ENCODE data around the gene CBLB.
"Not testable (repeated sequence)": the region's sequence is repeated elsewhere in the genome, so short reads cannot be mapped to it uniquely, and the experiment has no call there.

CBLB gene

GRCh38 chr3:105747060-105747541 is 121.7 kb downstream of the CBLB start:
- Mint-ChIP-seq H3K27me3 (no peaks in the 10 kb centered on the region), H3K27ac (peak overlapping the region; percentile 0), H3K36me3 (ENCODE audit: low read depth) (peaks cover 39% of the 10 kb centered on the region), H3K9me3 (no peaks in the 10 kb centered on the region), H3K4me1 (ENCODE audit: low read depth) (peaks cover 20% of the 10 kb centered on the region), H3K4me3 (no peak overlapping the region)
- intact Hi-C loops (cut with micrococcal nuclease): no loop called here

GRCh38 chr3:105746231-105746996 is 122.4 kb downstream of the CBLB start:
- H3K9me3 Mint-ChIP-seq: no peaks in the 10 kb centered on the region

GRCh38 chr3:105745046-105745445 is 123.8 kb downstream of the CBLB start:
- Mint-ChIP-seq H3K27ac (no peak overlapping the region), H3K27me3 (no peaks in the 10 kb centered on the region), H3K9me3 (no peaks in the 10 kb centered on the region), H3K36me3 (ENCODE audit: low read depth) (peaks cover 48% of the 10 kb centered on the region), H3K4me3 (no peak overlapping the region), H3K4me1 (ENCODE audit: low read depth) (peaks cover 20% of the 10 kb centered on the region)
- intact Hi-C loops (cut with micrococcal nuclease): no loop called here

More at GRCh38 chr3:105746231-105746996, 122.4 kb downstream of the CBLB start:
- no peak overlapping the region for H3K4me3 Mint-ChIP-seq
- H3K27ac Mint-ChIP-seq: peak overlapping the region; percentile 0
- intact Hi-C loops (cut with micrococcal nuclease): no loop called here
- peaks cover 44% of the 10 kb centered on the region for H3K36me3 Mint-ChIP-seq (ENCODE audit: low read depth)
- no peaks in the 10 kb centered on the region for H3K27me3 Mint-ChIP-seq
- peaks cover 20% of the 10 kb centered on the region for H3K4me1 Mint-ChIP-seq (ENCODE audit: low read depth)

GRCh38 chr3:105744202-105744601 is 124.6 kb downstream of the CBLB start:
- Mint-ChIP-seq H3K4me3 (no peak overlapping the region), H3K27me3 (no peaks in the 10 kb centered on the region), H3K4me1 (ENCODE audit: low read depth) (peaks cover 20% of the 10 kb centered on the region), H3K27ac (no peak overlapping the region), H3K36me3 (ENCODE audit: low read depth) (peaks cover 57% of the 10 kb centered on the region), H3K9me3 (no peaks in the 10 kb centered on the region)
- intact Hi-C loops (cut with micrococcal nuclease): no loop called here

GRCh38 chr3:105733356-105733755 is 135.5 kb downstream of the CBLB start:
- H3K36me3 Mint-ChIP-seq (ENCODE audit: low read depth): peaks cover 22% of the 10 kb centered on the region
- H3K27me3 Mint-ChIP-seq: no peaks in the 10 kb centered on the region
- H3K4me3 Mint-ChIP-seq: no peak overlapping the region
- no peak overlapping the region for H3K27ac Mint-ChIP-seq
- intact Hi-C loops (cut with micrococcal nuclease): no loop called here
- no peaks in the 10 kb centered on the region for H3K4me1 Mint-ChIP-seq (ENCODE audit: low read depth)
- no peaks in the 10 kb centered on the region for H3K9me3 Mint-ChIP-seq

- Mint-ChIP-seq H3K27me3 (no peaks in the 10 kb centered on the region), H3K4me3 (no peak overlapping the region), H3K36me3 (ENCODE audit: low read depth) (peaks cover 39% of the 10 kb centered on the region), H3K27ac (no peak overlapping the region), H3K9me3 (peaks cover 16% of the 10 kb centered on the region), H3K4me1 (ENCODE audit: low read depth) (no peaks in the 10 kb centered on the region)
- intact Hi-C loops (cut with micrococcal nuclease): no loop called here
These were observed 137.1 kb downstream of the CBLB start for GRCh38 chr3:105731686-105732085.

- Mint-ChIP-seq H3K9me3 (peaks cover 17% of the 10 kb centered on the region), H3K4me1 (ENCODE audit: low read depth) (no peaks in the 10 kb centered on the region), H3K36me3 (ENCODE audit: low read depth) (peaks cover 35% of the 10 kb centered on the region), H3K27ac (peak overlapping the region; percentile 41), H3K4me3 (no peak overlapping the region), H3K27me3 (no peaks in the 10 kb centered on the region)
- intact Hi-C loops (cut with micrococcal nuclease): no loop called here
These were observed 137.9 kb downstream of the CBLB start for GRCh38 chr3:105730801-105731354.

- Mint-ChIP-seq H3K36me3 (ENCODE audit: low read depth) (peaks cover 24% of the 10 kb centered on the region), H3K27ac (no peak overlapping the region), H3K4me3 (no peak overlapping the region), H3K4me1 (ENCODE audit: low read depth) (no peaks in the 10 kb centered on the region), H3K27me3 (no peaks in the 10 kb centered on the region), H3K9me3 (peaks cover 17% of the 10 kb centered on the region)
- intact Hi-C loops (cut with micrococcal nuclease): loop anchor here (10.0 kb wide), 1 partner anchor 105 kb away; no protein-coding TSS in a partner anchor
These were observed 139.1 kb downstream of the CBLB start for GRCh38 chr3:105729667-105730066.

GRCh38 chr3:105728771-105729312 is 140.0 kb downstream of the CBLB start:
- Mint-ChIP-seq H3K27ac (no peak overlapping the region), H3K4me3 (no peak overlapping the region), H3K36me3 (ENCODE audit: low read depth) (peaks cover 24% of the 10 kb centered on the region), H3K27me3 (no peaks in the 10 kb centered on the region), H3K9me3 (peaks cover 17% of the 10 kb centered on the region), H3K4me1 (ENCODE audit: low read depth) (peaks cover 5% of the 10 kb centered on the region)
- intact Hi-C loops (cut with micrococcal nuclease): loop anchor here (10.0 kb wide), 1 partner anchor 106 kb away; no protein-coding TSS in a partner anchor

- not testable (repeated sequence) for H3K27me3 Mint-ChIP-seq, H3K4me3 Mint-ChIP-seq, H3K27ac Mint-ChIP-seq
- peaks cover 32% of the 10 kb centered on the region for H3K36me3 Mint-ChIP-seq (ENCODE audit: low read depth)
- peaks cover 17% of the 10 kb centered on the region for H3K9me3 Mint-ChIP-seq
- intact Hi-C loops (cut with micrococcal nuclease): loop anchor here (10.0 kb wide), 1 partner anchor 108 kb away; no protein-coding TSS in a partner anchor
- peaks cover 12% of the 10 kb centered on the region for H3K4me1 Mint-ChIP-seq (ENCODE audit: low read depth)
These were observed 141.8 kb downstream of the CBLB start for GRCh38 chr3:105727036-105727435.

- Mint-ChIP-seq H3K27me3 (no peaks in the 10 kb centered on the region), H3K4me3 (no peak overlapping the region), H3K4me1 (ENCODE audit: low read depth) (peaks cover 12% of the 10 kb centered on the region), H3K9me3 (peaks cover 15% of the 10 kb centered on the region), H3K36me3 (ENCODE audit: low read depth) (peaks cover 47% of the 10 kb centered on the region), H3K27ac (no peak overlapping the region)
- intact Hi-C loops (cut with micrococcal nuclease): loop anchor here (10.0 kb wide), 1 partner anchor 112 kb away; no protein-coding TSS in a partner anchor
These were observed 145.8 kb downstream of the CBLB start for GRCh38 chr3:105722943-105723556.

GRCh38 chr3:105719791-105720190 is 149.0 kb downstream of the CBLB start:
- intact Hi-C loops (cut with micrococcal nuclease): loop anchor here (10.0 kb wide), 1 partner anchor 115 kb away; no protein-coding TSS in a partner anchor
- Mint-ChIP-seq H3K4me1 (ENCODE audit: low read depth) (peaks cover 12% of the 10 kb centered on the region), H3K9me3 (no peaks in the 10 kb centered on the region), H3K36me3 (ENCODE audit: low read depth) (peaks cover 47% of the 10 kb centered on the region), H3K27ac (no peak overlapping the region), H3K4me3 (no peak overlapping the region), H3K27me3 (no peaks in the 10 kb centered on the region)

GRCh38 chr3:105715372-105715771 is 153.4 kb downstream of the CBLB start:
- H3K36me3 Mint-ChIP-seq (ENCODE audit: low read depth): peaks cover 53% of the 10 kb centered on the region
- H3K9me3 Mint-ChIP-seq: no peaks in the 10 kb centered on the region
- no peak overlapping the region for H3K4me3 Mint-ChIP-seq
- H3K27ac Mint-ChIP-seq: no peak overlapping the region
- H3K27me3 Mint-ChIP-seq: no peaks in the 10 kb centered on the region
- no peaks in the 10 kb centered on the region for H3K4me1 Mint-ChIP-seq (ENCODE audit: low read depth)
- intact Hi-C loops (cut with micrococcal nuclease): no loop called here

GRCh38 chr3:105714453-105714852 is 154.4 kb downstream of the CBLB start:
- intact Hi-C loops (cut with micrococcal nuclease): no loop called here
- H3K4me1 Mint-ChIP-seq (ENCODE audit: low read depth): no peaks in the 10 kb centered on the region
- H3K4me3 Mint-ChIP-seq: no peak overlapping the region
- H3K36me3 Mint-ChIP-seq (ENCODE audit: low read depth): peaks cover 51% of the 10 kb centered on the region
- H3K9me3 Mint-ChIP-seq: no peaks in the 10 kb centered on the region
- H3K27me3 Mint-ChIP-seq: no peaks in the 10 kb centered on the region
- no peak overlapping the region for H3K27ac Mint-ChIP-seq
